GM23338 (cell line): ENCODE results near the gene CMYA5. TPM values are rescaled to one million over a fixed set of nuclear protein-coding genes. Genes with fewer than 3 reads are reported as not detected.

Experiments
- ATAC-seq: fragments of 200-7000 bp; cut with Tn5 transposase; 3 replicates; pipeline ENCODE4 v1.9.1; 2020
- DNase-seq: peaks from one replicate; pipeline ENCODE4 v3.0.0-alpha.2; 2015; ENCODE audit warnings: low spot score
- H2AFZ ChIP-seq: fragments of 200-600 bp; sonication (generic); 2 replicates; pipeline ENCODE4 v1.8.0; 2016; ENCODE audit warnings: antibody characterized with exemption, mild to moderate bottlenecking, moderate library complexity
- H3F3A ChIP-seq: fragments of 200-600 bp; sonication (generic); replicated peaks from 2 replicates; pipeline ENCODE4 v1.8.0; 2017; ENCODE audit warnings: antibody characterized with exemption, mixed run types, low read depth
- H3K27ac ChIP-seq: fragments of 200-600 bp; sonication (generic); 2 replicates; pipeline ENCODE4 v1.6.1; 2016; ENCODE audit warnings: low read depth
- H3K27me3 ChIP-seq: fragments of 200-600 bp; sonication (generic); 2 replicates; pipeline ENCODE4 v1.8.0; 2016; ENCODE audit warnings: mild to moderate bottlenecking, mixed run types, moderate library complexity; ENCODE audit not compliant: insufficient read depth
- H3K36me3 ChIP-seq: fragments of 200-600 bp; sonication (generic); 2 replicates; pipeline ENCODE4 v1.8.0; 2016; ENCODE audit warnings: mild to moderate bottlenecking; ENCODE audit not compliant: insufficient read depth
- H3K4me1 ChIP-seq: fragments of 200-600 bp; sonication (generic); 2 replicates; pipeline ENCODE4 v1.8.0; 2016; ENCODE audit warnings: mild to moderate bottlenecking, moderate library complexity; ENCODE audit not compliant: insufficient read depth
- H3K4me2 ChIP-seq: fragments of 200-600 bp; sonication (generic); 2 replicates; pipeline ENCODE4 v1.7.1; 2017; ENCODE audit warnings: mixed run types
- H3K4me3 ChIP-seq: fragments of 200-600 bp; sonication (generic); 2 replicates; pipeline ENCODE4 v1.6.1; 2016; ENCODE audit warnings: mixed run types
- H3K79me2 ChIP-seq: fragments of 200-600 bp; sonication (generic); replicated peaks from 2 replicates; pipeline ENCODE4 v1.8.0; 2017; ENCODE audit warnings: mild to moderate bottlenecking; ENCODE audit not compliant: insufficient read depth
- H3K9me2 ChIP-seq: fragments of 200-600 bp; sonication (generic); 2 replicates; pipeline ENCODE4 v1.8.0; 2017; ENCODE audit not compliant: insufficient read depth
- H4K20me1 ChIP-seq: fragments of 200-600 bp; sonication (generic); replicated peaks from 2 replicates; pipeline ENCODE4 v1.8.0; 2017; ENCODE audit warnings: mild to moderate bottlenecking; ENCODE audit not compliant: insufficient read depth
- H3K27ac Mint-ChIP-seq: 2 replicates; pipeline ENCODE4 v1.8.0; 2020; ENCODE audit warnings: inconsistent platforms, mild to moderate bottlenecking, moderate library complexity, mixed read lengths
- H3K27me3 Mint-ChIP-seq: 3 replicates; pipeline ENCODE4 v1.8.0; 2022; ENCODE audit warnings: low read depth, mild to moderate bottlenecking, moderate library complexity, mixed read lengths, inconsistent platforms; ENCODE audit not compliant: insufficient read depth, poor library complexity
- H3K36me3 Mint-ChIP-seq: 3 replicates; pipeline ENCODE4 v1.8.0; 2021; ENCODE audit warnings: low read depth, mild to moderate bottlenecking, inconsistent platforms, moderate library complexity, mixed read lengths
- H3K4me1 Mint-ChIP-seq: 3 replicates; pipeline ENCODE4 v1.8.0; 2020; ENCODE audit warnings: mild to moderate bottlenecking, inconsistent platforms, mixed read lengths
- H3K4me3 Mint-ChIP-seq: 3 replicates; pipeline ENCODE4 v1.8.0; 2021; ENCODE audit warnings: moderate library complexity, mild to moderate bottlenecking, inconsistent platforms, mixed read lengths
- H3K9me3 Mint-ChIP-seq: 3 replicates; pipeline ENCODE4 v1.8.0; 2020; ENCODE audit warnings: moderate library complexity, mild to moderate bottlenecking, inconsistent platforms, mixed read lengths
- CREB1 ChIP-seq: fragments of 250-450 bp; sonication (Bioruptor Pico); IDR thresholded peaks from 2 replicates; pipeline ENCODE4 v1.5.0; 2020; ENCODE audit warnings: low read depth, mild to moderate bottlenecking, moderate library complexity
- CTCF ChIP-seq, 2 experiments: fragments of 200-600 bp in 1 of 2; sonication (generic) in 1 of 2; conservative IDR thresholded peaks; 2 replicates each; pipeline versions ENCODE4 v1.5.1 to v1.6.1; 2016 to 2017; ENCODE audit warnings: antibody characterized with exemption in 2 of 2, low read depth in 2 of 2, mild to moderate bottlenecking in 2 of 2, moderate library complexity in 1 of 2
- ETS1 ChIP-seq: IDR thresholded peaks from 2 replicates; pipeline ENCODE4 v1.6.1; 2016; ENCODE audit warnings: antibody characterized with exemption
- EZH2phosphoT487 ChIP-seq: fragments of 200-600 bp; sonication (generic); IDR thresholded peaks from one replicate; pipeline ENCODE4 v1.8.1; 2018; ENCODE audit warnings: antibody characterized with exemption; ENCODE audit not compliant: unreplicated experiment
- JUNB ChIP-seq: IDR thresholded peaks from one replicate; pipeline ENCODE4 v1.6.1; 2016; ENCODE audit warnings: antibody characterized with exemption; ENCODE audit not compliant: unreplicated experiment
- NANOG ChIP-seq: IDR thresholded peaks from 2 replicates; pipeline ENCODE4 v1.6.1; 2016; ENCODE audit warnings: antibody characterized with exemption, borderline replicate concordance
- POLR2AphosphoS5 ChIP-seq: IDR thresholded peaks from 2 replicates; pipeline ENCODE4 v1.6.1; 2016; ENCODE audit warnings: antibody characterized with exemption, low read depth
- ZNF114 ChIP-seq: fragments of 250-450 bp; sonication (Bioruptor Pico); IDR thresholded peaks from 2 replicates; pipeline ENCODE4 v1.5.0; 2020; ENCODE audit warnings: mild to moderate bottlenecking, moderate library complexity
- ZNF331 ChIP-seq: fragments of 250-450 bp; sonication (Bioruptor Pico); IDR thresholded peaks from 2 replicates; pipeline ENCODE4 v1.5.0; 2020; ENCODE audit warnings: low read depth, mild to moderate bottlenecking, moderate library complexity
- polyA plus RNA-seq: library from polyadenylated mRNA; unstranded; fragments of >200 nt; fragmentation: Nextera tagmentation; extraction: Ambion mirVana; gene quantifications from 2 replicates; pipeline ENCODE4 v1.2.1, GENCODE V29; 2016
- total RNA-seq: library from RNA; depleted of rRNA; stranded (reverse); fragments of >200 nt; shearing (Covaris generic); gene quantifications from 2 replicates; pipeline ENCODE4 v1.2.3, GENCODE V29; 2014
- TF ChIP-seq, protein P1 (sequence below): IDR thresholded peaks from one replicate; pipeline ENCODE4 v1.6.1; 2018; ENCODE audit warnings: antibody characterized with exemption; ENCODE audit not compliant: unreplicated experiment

CMYA5 gene
- total and polyA plus RNA-seq, 2 experiments from 2014 or later, result 0.45 to 0.49 TPM

- no peak for ATAC-seq
- no peaks in the 10 kb centered on the region for H3K36me3 ChIP-seq
Measured at GRCh38 chr5:79686799-79687198, 2.8 kb upstream of the CMYA5 start.

GRCh38 chr5:79687889-79688288 is 1.7 kb upstream of the CMYA5 start:
- H3K36me3 Mint-ChIP-seq, result peaks cover 20% of the 10 kb centered on the region
- Histone ChIP-seq H3K4me3 (no peak overlapping the region), H2AFZ (no peak overlapping the region), H3K4me2 (no peak overlapping the region), H3K27ac (no peak overlapping the region), H4K20me1 (no peaks in the 10 kb centered on the region), H3K36me3 (no peaks in the 10 kb centered on the region), H3K4me1 (peaks cover 11% of the 10 kb centered on the region; the same call in 1 of the 2 replicates), H3K9me2 (peaks cover 4% of the 10 kb centered on the region; the same call in 1 of the 2 replicates), H3F3A (peaks cover 4% of the 10 kb centered on the region), H3K79me2 (no peaks in the 10 kb centered on the region), H3K27me3 (peaks cover 9% of the 10 kb centered on the region; the same call in 1 of the 2 replicates)
- peaks cover 14% of the 10 kb centered on the region for H3K27me3 Mint-ChIP-seq
- DNase-seq, result no peak
- peaks cover 8% of the 10 kb centered on the region; the same call in 2 of the 3 replicates for H3K9me3 Mint-ChIP-seq
- H3K27ac Mint-ChIP-seq, result no peak overlapping the region
- peaks cover 20% of the 10 kb centered on the region for H3K4me1 Mint-ChIP-seq
- H3K4me3 Mint-ChIP-seq, result no peak overlapping the region
- no peak for ATAC-seq
- TF ChIP-seq CREB1 (CRISPR knock-in tag) (no peak), NANOG (no peak), ZNF114 (CRISPR knock-in tag) (no peak), ZNF331 (CRISPR knock-in tag) (no peak), CTCF (conservative IDR thresholded peaks at IDR 0.05; ENCODE audit: low read depth in 2 of 2) (no peak), ETS1 (no peak), POLR2AphosphoS5 (no peak)

More at GRCh38 chr5:79686799-79687198, 2.8 kb upstream of the CMYA5 start:
- Histone ChIP-seq H3K9me2 (peaks cover 4% of the 10 kb centered on the region; the same call in 1 of the 2 replicates), H3K27ac (no peak overlapping the region), H3F3A (peaks cover 4% of the 10 kb centered on the region), H3K79me2 (no peaks in the 10 kb centered on the region), H3K4me3 (no peak overlapping the region), H3K4me1 (peaks cover 11% of the 10 kb centered on the region; the same call in 1 of the 2 replicates), H3K4me2 (no peak overlapping the region), H3K27me3 (peaks cover 9% of the 10 kb centered on the region; the same call in 1 of the 2 replicates), H2AFZ (no peak overlapping the region), H4K20me1 (no peaks in the 10 kb centered on the region)
- H3K27ac Mint-ChIP-seq, result no peak overlapping the region
- peaks cover 6% of the 10 kb centered on the region; the same call in 2 of the 3 replicates for H3K9me3 Mint-ChIP-seq
- DNase-seq, result no peak
- no peak overlapping the region for H3K4me3 Mint-ChIP-seq
- peaks cover 26% of the 10 kb centered on the region for H3K36me3 Mint-ChIP-seq
- H3K4me1 Mint-ChIP-seq, result peaks cover 17% of the 10 kb centered on the region
- TF ChIP-seq EZH2phosphoT487 (no peak), ZNF331 (CRISPR knock-in tag) (no peak), NANOG (no peak), JUNB (no peak), CREB1 (CRISPR knock-in tag) (no peak), CTCF (conservative IDR thresholded peaks at IDR 0.05; ENCODE audit: low read depth in 2 of 2) (no peak), POLR2AphosphoS5 (no peak)
- TF ChIP-seq, protein P1, sequence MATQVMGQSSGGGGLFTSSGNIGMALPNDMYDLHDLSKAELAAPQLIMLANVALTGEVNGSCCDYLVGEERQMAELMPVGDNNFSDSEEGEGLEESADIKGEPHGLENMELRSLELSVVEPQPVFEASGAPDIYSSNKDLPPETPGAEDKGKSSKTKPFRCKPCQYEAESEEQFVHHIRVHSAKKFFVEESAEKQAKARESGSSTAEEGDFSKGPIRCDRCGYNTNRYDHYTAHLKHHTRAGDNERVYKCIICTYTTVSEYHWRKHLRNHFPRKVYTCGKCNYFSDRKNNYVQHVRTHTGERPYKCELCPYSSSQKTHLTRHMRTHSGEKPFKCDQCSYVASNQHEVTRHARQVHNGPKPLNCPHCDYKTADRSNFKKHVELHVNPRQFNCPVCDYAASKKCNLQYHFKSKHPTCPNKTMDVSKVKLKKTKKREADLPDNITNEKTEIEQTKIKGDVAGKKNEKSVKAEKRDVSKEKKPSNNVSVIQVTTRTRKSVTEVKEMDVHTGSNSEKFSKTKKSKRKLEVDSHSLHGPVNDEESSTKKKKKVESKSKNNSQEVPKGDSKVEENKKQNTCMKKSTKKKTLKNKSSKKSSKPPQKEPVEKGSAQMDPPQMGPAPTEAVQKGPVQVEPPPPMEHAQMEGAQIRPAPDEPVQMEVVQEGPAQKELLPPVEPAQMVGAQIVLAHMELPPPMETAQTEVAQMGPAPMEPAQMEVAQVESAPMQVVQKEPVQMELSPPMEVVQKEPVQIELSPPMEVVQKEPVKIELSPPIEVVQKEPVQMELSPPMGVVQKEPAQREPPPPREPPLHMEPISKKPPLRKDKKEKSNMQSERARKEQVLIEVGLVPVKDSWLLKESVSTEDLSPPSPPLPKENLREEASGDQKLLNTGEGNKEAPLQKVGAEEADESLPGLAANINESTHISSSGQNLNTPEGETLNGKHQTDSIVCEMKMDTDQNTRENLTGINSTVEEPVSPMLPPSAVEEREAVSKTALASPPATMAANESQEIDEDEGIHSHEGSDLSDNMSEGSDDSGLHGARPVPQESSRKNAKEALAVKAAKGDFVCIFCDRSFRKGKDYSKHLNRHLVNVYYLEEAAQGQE, result no peak
- peaks cover 14% of the 10 kb centered on the region for H3K27me3 Mint-ChIP-seq
